Activated CD8-positive, alpha-beta memory T cell treated with anti-CD3 and anti-CD28 coated beads for 4 hours (primary cell): ENCODE data around the gene SULT1C4.
"Not testable (repeated sequence)": the region's sequence is repeated elsewhere in the genome, so short reads cannot be mapped to it uniquely, and the experiment has no call there.

Experiments
- DNase-seq, 2 donors: peaks; one replicate each; pipeline ENCODE4 v3.0.0-alpha.2; 2020; ENCODE audit warnings: low read depth in 2 of 2

Gene SULT1C4

DNA sequence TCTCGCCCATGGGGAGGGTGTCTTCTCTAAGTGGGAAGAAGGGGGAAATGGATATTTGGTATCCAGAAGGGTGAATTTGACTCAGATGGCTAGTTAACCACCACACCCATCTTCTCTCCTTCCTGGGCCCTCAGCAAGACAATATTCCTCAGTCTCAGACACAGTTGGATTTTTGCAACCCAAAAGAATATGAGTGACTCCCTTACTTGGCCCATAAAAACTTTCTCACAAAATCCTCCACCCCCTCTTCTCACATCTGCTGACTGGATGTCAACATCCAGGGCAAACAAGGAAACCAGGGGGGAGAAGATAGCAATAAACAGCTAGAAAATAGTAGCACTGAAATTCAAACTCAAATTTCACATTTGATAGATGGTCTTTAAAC is 35.9 kb downstream of the SULT1C4 start:
- no peak for DNase-seq

DNA sequence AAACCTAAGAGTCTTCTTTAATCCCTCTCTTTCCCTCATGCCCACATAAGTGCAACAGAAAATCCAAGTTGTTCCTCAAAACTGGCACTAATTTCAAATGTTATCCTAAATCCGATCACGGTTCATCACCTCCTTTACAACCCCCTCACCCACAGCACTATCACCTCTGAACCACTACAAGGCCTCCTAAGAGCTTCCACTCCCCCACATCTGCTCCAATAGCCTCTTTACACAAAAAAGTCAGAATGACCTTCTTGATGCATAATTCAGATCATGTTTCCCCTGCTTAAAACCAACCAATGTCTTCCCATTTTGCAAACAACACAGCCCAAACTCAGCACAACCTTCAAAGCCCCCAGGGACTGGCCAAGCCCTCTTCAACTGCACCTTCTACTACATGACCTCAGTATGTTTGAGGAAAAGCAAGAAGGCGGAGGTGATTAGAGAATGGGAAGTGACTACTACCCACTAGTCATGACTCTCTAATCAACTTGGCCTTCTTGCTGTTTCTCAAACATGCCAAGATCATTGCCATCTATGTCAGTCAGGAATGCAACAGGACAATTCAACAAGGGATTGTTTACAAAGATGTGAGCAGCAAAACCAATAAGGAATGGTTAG is 36.6 kb downstream of the SULT1C4 start:
- DNase-seq = no peak

DNA sequence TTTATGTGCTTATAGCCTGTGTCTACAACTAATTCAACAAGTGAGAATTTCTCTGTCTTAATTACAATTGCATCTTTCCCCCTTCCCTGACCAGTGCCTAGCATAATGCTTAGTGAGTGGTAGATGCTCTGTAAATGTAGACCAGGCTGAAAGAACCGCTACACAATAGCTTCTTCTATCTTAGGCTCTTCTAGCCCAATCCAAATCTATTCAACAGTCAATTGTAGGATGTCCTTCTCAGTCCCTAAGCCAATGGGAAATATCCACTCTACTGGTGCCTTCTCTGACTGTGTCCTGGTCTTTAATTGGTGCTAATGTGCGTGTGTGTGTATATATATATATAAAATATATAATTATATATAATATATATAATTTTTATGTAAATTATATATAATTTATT is 37.2 kb downstream of the SULT1C4 start:
- DNase-seq = no peak

DNA sequence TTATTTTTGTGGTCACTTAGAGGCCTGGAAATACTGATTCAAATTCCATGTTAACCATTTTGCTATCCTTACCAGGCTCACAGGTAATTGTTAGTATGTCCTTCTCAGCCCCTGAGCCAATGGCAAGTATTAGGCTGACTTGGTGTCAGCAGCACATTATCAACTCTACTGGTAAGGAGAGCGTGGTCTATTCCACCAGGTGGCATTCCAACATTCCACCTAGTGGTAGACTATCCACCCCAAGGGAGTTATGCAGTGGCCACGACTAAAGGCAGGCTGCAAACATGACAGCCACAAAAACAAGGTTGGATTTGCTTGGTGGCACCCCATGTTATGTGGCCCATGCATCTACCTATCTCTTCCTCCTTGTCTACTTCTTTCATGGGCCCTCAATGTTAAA is 39.5 kb downstream of the SULT1C4 start:
- DNase-seq = no peak

DNA sequence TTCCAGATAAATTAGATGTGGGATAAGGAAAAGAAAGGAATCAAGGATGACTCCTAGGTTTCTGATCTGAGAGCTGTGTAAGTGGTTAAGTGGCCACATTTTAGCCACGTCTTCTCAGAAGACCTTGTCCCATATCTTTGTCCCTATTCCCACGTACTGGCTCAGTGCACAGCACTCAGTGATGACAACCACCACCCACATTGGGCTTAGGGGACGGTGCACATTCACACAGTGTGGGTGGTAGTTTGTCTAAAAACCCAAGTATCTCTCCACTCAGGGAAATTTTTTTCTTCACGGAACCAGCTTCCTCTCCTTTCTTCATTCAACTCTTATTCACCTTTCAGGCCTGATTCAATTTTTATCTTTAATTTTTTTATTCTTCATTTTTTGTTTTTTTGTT is 40.7 kb downstream of the SULT1C4 start:
- no peak for DNase-seq

DNA sequence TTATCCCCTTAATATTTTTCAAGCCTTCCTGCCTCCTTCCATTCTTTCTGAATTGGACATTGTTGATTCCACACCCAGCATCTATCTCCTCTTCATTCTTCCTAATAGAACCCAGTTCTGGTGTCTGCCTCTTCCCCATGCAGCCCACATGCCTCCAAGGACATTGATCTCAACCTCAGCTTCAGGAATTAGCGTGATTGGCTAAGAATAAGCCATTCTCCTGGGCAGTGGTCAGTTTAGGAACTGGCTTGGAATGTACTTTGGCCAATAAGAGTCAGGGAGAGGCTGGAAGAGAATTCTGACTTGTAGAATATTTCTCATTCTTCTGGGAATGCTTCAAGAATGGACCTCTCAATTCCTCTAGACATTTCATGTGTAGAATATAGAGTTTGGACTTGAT is 45.3 kb downstream of the SULT1C4 start:
- no peak for DNase-seq

DNA sequence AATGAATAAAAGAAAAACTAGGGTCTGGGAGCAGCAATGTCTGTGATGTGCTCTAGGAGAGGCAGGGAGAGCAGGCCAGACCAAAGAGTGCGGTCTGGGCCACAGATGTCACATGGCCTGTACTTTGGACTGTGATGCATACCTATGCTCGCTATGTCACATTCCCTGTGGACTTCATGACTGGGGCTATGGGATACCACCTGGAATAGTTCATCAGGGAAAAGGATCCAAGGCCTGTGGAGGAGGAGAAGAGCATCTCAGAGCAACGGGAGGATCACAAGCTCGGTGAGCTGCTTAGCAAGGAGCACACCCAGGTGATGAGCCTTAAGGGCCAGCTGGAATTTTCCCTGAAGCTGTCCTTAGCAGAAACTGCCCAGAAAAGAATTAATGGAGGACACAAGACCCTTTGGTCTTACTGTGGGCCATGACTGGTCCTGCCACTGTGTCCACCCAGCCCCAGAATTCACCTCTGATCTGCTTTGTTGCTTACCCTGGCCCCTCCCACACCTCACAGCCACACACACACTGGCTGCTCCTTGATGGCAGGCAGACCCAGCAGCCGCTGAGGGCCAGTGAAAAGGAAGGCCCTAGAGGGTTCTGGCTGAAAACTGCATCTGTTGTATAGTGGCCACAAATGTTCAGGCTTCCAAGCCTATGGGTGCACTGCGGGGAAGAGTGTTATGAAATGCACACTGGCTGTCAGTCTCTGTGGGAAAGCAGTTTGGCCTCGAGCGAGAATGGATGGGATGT is 45.9 kb downstream of the SULT1C4 start:
- no peak for DNase-seq

DNA sequence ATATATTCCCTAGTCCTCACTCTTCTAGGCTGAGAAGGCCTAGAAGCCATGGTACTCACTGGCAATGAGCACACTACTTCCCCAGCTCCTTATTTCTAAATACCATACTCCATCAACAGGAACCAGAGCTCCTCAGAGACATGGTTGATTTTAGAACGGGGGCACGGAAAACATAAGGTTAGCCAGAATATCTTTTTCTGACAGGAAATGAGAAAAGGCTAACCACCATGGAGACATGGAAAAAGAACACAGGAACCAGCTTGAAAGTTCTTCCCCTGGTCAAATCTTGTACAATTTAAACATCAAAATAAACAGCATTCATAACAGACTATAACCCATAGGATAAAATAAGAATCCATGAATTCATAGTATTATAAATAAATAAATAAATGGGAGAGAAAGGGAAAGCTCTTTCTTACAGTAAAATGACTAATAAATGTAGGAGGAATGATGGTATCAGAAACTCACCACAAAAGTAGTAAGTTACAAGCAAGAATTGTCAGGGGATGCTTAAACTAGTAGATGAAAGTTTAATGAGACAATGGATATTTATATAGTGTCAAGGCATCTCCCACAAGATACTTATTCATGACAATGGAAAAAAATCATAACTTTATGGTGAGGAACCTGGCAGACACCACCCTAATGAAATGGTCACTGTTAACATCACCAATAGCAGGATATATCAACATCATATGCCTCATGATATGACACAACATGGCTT is 50.7 kb downstream of the SULT1C4 start:
- DNase-seq = no peak

DNA sequence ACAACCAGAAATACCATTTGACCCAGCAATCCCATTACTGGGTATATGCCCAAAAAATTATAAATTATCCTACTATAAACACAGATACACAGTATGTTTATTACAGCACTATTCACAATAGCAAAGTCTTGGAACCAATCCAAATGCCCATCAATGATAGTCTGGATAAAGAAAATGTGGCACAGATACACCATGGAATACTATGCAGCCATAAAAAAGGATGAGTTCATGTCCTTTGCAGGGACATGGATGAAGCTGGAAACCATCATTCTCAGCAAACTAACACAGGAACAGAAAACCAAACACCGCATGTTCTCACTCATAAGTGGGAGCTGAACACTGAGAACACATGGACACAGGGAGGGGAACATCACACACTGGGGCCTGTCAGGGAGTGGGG is 57.8 kb downstream of the SULT1C4 start:
- not testable (repeated sequence) for DNase-seq

DNA sequence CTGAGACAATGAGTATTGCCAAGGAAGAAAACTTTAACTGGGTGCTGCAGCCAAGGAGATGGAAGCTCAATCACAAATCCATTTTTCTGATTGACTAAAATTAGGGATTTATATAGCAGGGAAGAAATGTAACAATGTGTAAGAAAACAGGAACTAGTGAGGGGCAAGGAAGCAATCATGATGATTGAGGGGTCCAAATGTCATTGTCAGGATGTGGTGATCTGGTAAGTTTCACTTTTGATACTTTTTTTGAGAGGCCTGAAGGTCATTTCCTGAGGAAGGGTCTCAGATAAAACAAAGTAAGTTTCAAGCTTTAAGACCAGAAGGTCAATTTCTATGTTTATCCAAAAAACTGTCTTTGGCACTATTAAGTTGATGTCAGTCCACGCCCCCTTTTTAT is 59.2 kb downstream of the SULT1C4 start:
- no peak for DNase-seq
